BLaER1 treated with 17β-estradiol and CSF1 and Interleukin-3, amounts not matched to agents 10 nM and 100 nM (cell line): ENCODE measurements around the gene POLR1H.
A peak's percentile ranks its signal among the peaks of the same experiment; 100 is the strongest.

Source experiments
- H3K27ac ChIP-seq, 11 experiments: shearing (Covaris generic); formaldehyde crosslinking; 2 replicates each; pipeline ENCODE4 v1.8.1; 2022
- H3K27me3 ChIP-seq, 11 experiments: shearing (Covaris generic); formaldehyde crosslinking; 2 replicates each; pipeline ENCODE4 v1.8.1; 2022
- H3K36me3 ChIP-seq, 11 experiments: shearing (Covaris generic); formaldehyde crosslinking; 2 replicates each; pipeline ENCODE4 v1.8.1; 2022
- H3K4me1 ChIP-seq, 10 experiments: shearing (Covaris generic); formaldehyde crosslinking; 2 replicates each; pipeline ENCODE4 v1.8.1; 2022
- H3K4me2 ChIP-seq, 11 experiments: shearing (Covaris generic); formaldehyde crosslinking; 2 replicates each; pipeline ENCODE4 v1.8.1; 2022
- H3K4me3 ChIP-seq, 10 experiments: shearing (Covaris generic); formaldehyde crosslinking; 2 replicates each; pipeline ENCODE4 v1.8.1; 2022
- H3K9ac ChIP-seq, 11 experiments: shearing (Covaris generic); formaldehyde crosslinking; 2 replicates each; pipeline ENCODE4 v1.8.1; 2022
- H3K9me3 ChIP-seq, 11 experiments: shearing (Covaris generic); formaldehyde crosslinking; replicated peaks in 1 of 11; 2 replicates each; pipeline ENCODE4 v1.8.1; 2022
- H4K20me1 ChIP-seq, 11 experiments: shearing (Covaris generic); formaldehyde crosslinking; 2 replicates each; pipeline ENCODE4 v1.8.1; 2022
- Cebpa-rat ChIP-seq, 11 experiments: shearing (Covaris generic); IDR thresholded peaks; 2 replicates each; pipeline ENCODE4 v1.8.1; 2022

The POLR1H gene

DNA sequence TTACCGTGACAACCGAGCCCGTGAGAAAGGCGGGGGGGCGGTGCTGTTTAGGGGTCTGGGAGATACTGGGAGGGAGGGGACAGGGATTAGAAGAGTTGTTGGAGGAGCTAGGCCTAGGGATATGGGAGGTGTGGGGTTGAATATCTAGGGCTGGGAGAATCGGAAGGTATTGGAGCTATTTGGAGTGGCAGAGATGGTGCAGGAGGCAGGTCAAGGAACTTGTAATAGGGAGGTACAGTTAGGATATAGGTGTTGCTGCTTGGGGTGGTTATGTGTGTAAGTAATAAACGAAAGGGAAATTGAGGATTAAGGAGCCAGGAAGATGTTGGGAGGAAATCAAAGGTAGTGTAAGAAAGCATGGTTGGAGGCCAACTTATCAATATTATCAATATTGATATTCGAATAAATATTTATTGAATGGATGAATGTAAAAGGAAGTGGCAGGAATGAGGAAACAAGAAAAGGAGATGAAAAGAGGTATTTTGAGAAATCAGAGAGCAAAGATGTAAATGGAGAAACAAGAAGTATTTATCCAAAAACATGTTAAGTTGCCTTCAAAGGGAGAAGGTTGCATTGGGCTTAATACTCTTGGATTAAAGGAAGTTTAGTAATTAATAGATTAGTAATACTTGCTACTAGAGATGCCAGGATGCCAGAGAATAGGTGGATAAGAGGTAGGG lies 6.5 kb downstream of the POLR1H start:
- Histone ChIP-seq H3K4me1 (peaks cover 36 to 50% (median 40%) of the 10 kb centered on the region in 10 experiments), H3K4me3 (peak overlapping the region; percentile 66 to 82 (median 77)), H3K27me3 (peaks cover 10 to 19% (median 15%) of the 10 kb centered on the region in 11 experiments), H3K36me3 (peaks cover 29 to 63% (median 50%) of the 10 kb centered on the region in 11 experiments), H3K27ac (peak overlapping the region; percentile 79 to 92 (median 85)), H3K9me3 (no peaks in the 10 kb centered on the region), H3K9ac (peak overlapping the region; percentile 76 to 88 (median 84)), H4K20me1 (peaks cover 0 to 21% (median 0%) of the 10 kb centered on the region in 11 experiments; a peak in 6 of 22 replicates), H3K4me2 (peak overlapping the region; percentile 77 to 98 (median 91))
- TF ChIP-seq Cebpa-rat (IDR thresholded peaks at IDR 0.05) = no peak

DNA sequence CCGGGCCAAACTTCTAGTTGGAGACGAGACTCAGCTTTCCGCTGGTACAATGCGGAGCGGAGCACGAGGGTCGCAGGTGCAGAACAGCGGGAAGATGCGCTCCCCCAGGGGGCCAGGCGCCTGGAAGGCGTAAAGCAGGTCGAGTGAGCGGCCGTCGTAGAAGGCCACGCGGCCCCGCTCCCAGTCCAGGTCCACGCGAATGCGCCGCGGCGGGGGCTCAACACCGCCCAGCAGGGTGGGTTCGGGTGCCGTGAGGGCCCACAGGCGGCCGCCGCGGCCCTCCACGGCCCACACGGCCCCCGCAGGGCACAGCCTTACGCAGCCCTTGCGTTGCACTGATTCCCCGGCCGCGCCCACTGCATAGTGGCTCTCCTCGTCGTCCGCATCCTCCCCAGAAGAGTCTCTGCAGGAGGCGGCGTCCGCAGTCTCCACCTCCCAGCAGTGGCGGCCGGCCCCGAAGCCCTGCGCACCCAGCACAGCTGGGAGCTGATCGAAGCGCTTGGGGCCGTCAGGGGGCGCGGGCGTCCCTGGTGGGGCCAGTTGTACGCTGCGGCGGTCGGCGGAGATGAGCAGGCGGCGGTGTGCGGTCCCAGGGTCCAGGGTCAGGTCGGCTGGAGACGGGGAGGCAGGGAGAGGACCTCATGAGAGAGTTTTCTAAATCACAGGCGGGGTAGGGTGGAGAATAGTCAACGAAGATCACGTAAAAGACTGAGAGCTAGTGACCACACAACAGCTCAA lies 10.2 kb downstream of the POLR1H start:
- TF ChIP-seq Cebpa-rat (IDR thresholded peaks at IDR 0.05) = no peak
- Histone ChIP-seq H3K9me3 (no peaks in the 10 kb centered on the region), H3K27ac (no peak overlapping the region), H3K4me3 (no peak overlapping the region), H3K4me2 (no peak overlapping the region), H3K4me1 (peaks cover 27 to 35% (median 32%) of the 10 kb centered on the region in 10 experiments), H3K27me3 (peaks cover 46 to 55% (median 52%) of the 10 kb centered on the region in 11 experiments), H3K9ac (no peak overlapping the region), H4K20me1 (peaks cover 4 to 57% (median 22%) of the 10 kb centered on the region in 11 experiments; a peak in 15 of 22 replicates), H3K36me3 (peaks cover 11 to 48% (median 32%) of the 10 kb centered on the region in 11 experiments; a peak in 20 of 22 replicates)

- H3K4me2 ChIP-seq = no peak overlapping the region
These were observed 10.8 kb downstream of the POLR1H start for GRCh38 chr6:30071858-30072257.

DNA sequence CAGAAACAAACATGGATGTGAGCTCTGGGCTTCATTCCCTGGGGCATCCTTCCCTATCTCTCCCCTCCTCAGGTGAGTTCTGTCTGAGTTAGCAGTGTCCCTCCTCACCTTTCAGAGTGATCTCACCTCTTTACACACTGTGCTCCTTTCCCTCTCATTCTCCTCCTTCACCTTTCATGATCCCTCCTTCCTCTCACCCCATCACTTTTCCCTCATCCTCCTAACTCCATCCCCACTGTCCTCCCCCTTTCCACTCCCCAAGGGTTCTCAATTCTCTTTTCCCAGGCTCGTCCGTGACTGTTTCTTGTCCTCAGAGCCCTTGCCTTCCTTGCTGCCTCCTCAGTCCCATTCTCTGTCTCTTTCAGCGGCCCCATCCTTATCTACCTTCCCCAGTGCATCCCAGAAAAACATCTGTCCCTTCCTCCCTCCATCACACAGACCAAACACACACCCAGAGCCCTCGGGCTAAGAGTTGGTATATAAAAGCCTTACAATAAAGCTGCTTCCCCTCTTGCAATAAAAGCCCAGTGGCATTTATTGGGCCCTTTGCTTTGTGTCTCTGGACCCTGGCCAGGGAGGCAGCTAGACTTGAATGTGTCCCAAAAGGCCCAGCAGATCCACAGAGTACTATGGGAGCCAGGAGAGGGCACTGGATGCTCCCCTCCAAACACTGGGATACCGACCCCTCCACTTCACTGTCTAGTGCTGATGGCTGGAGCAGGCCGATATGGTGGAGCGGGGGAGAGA lies 12.6 kb downstream of the POLR1H start:
- Histone ChIP-seq H3K4me1 (peaks cover 28 to 42% (median 36%) of the 10 kb centered on the region in 10 experiments), H3K27me3 (peaks cover 69 to 79% (median 75%) of the 10 kb centered on the region in 11 experiments), H3K9ac (no peak overlapping the region), H3K4me2 (no peak overlapping the region; a peak in 1 of 22 replicates), H4K20me1 (peaks cover 4 to 57% (median 22%) of the 10 kb centered on the region in 11 experiments; a peak in 15 of 22 replicates), H3K9me3 (no peaks in the 10 kb centered on the region), H3K4me3 (no peak overlapping the region), H3K27ac (no peak overlapping the region), H3K36me3 (peaks cover 9 to 44% (median 27%) of the 10 kb centered on the region in 11 experiments; a peak in 20 of 22 replicates)
- TF ChIP-seq Cebpa-rat (IDR thresholded peaks at IDR 0.05) = no peak

More at GRCh38 chr6:30071858-30072257, 10.8 kb downstream of the POLR1H start:
- Histone ChIP-seq H3K4me3 (no peak overlapping the region), H3K9me3 (no peaks in the 10 kb centered on the region), H3K36me3 (peaks cover 11 to 48% (median 32%) of the 10 kb centered on the region in 11 experiments; a peak in 20 of 22 replicates), H3K27me3 (peaks cover 52 to 61% (median 58%) of the 10 kb centered on the region in 11 experiments), H3K4me1 (peaks cover 31 to 41% (median 37%) of the 10 kb centered on the region in 10 experiments), H3K27ac (no peak overlapping the region), H4K20me1 (peaks cover 4 to 57% (median 22%) of the 10 kb centered on the region in 11 experiments; a peak in 15 of 22 replicates), H3K9ac (no peak overlapping the region)
- TF ChIP-seq Cebpa-rat (IDR thresholded peaks at IDR 0.05) = no peak

- Histone ChIP-seq H3K4me2 (peak overlapping the region; percentile 61 to 92 (median 84)), H3K9ac (peak overlapping the region in 5 of 11 experiments; percentile 7 to 49 (median 25); a peak in 2 of 22 replicates), H4K20me1 (peaks cover 4 to 57% (median 22%) of the 10 kb centered on the region in 11 experiments; a peak in 15 of 22 replicates), H3K36me3 (peaks cover 3 to 35% (median 19%) of the 10 kb centered on the region in 11 experiments; a peak in 19 of 22 replicates), H3K9me3 (no peaks in the 10 kb centered on the region), H3K27ac (no peak overlapping the region), H3K27me3 (peaks cover 72 to 88% (median 83%) of the 10 kb centered on the region in 11 experiments), H3K4me1 (peaks cover 27 to 40% (median 35%) of the 10 kb centered on the region in 10 experiments), H3K4me3 (peak overlapping the region; percentile 16 to 60 (median 43); a peak in 18 of 20 replicates)
- no peak for TF ChIP-seq Cebpa-rat (IDR thresholded peaks at IDR 0.05)
These were observed 13.4 kb downstream of the POLR1H start for GRCh38 chr6:30074331-30075093.

DNA sequence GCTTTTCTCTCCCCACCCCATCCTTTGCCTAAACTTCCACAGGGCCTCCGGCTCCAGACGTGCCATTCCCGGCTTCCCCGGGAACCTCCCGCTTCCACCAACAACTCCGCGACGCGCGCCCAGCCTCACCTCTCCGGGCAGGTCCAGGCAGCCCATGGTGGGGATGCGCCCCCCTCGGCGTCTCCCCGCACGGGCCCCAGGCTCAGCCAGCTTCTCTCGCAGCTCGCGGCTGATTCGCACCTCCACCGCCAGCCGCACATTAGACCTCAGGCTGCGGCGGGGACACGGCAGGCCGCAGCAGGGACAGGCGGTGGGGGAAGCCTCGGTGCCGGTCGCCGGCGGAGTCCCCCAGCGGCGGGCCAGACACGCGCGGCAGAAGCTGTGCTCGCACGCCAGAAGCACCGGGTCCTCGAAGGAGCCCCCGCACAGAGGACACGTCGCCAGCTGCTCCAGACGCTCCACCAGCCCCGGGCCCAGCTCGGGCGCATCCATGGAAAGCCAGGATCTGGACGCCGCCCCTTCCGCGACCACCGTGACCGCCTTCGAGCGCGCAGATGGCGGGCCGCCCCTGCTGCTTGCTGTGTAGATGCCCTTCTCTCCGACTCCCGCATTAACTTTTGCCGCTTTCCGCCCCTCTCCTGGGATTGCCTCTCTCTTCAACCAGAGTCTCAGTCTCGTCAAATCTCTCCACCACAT lies 14.2 kb downstream of the POLR1H start, which contains the start of gene RNF39:
RNF39 (minus strand) TSS at position 676 of the 696 bp plus-strand sequence; CDS start at position 492, 184 bp downstream.
- TF ChIP-seq Cebpa-rat (IDR thresholded peaks at IDR 0.05) = no peak
- peak within 1 kb of the TSS; percentile 16 to 60 (median 43); a peak in 18 of 20 replicates for H3K4me3 ChIP-seq

More for the DNA sequence above, 14.2 kb downstream of the POLR1H start, which contains the start of gene RNF39:
- Histone ChIP-seq H3K27me3 (peaks cover 72 to 89% (median 83%) of the 10 kb centered on the region in 11 experiments), H3K4me2 (peak within 1 kb of the TSS; percentile 61 to 92 (median 84)), H3K27ac (no peak within 1 kb of the TSS), H3K9me3 (no peaks in the 10 kb centered on the region), H3K36me3 (peaks cover 0 to 28% (median 12%) of the 10 kb centered on the region in 11 experiments; a peak in 16 of 22 replicates), H3K9ac (peak within 1 kb of the TSS in 8 of 11 experiments; percentile 1 to 49 (median 20); a peak in 7 of 22 replicates), H4K20me1 (peaks cover 4 to 57% (median 22%) of the 10 kb centered on the region in 11 experiments; a peak in 15 of 22 replicates), H3K4me1 (peaks cover 27 to 40% (median 35%) of the 10 kb centered on the region in 10 experiments)
